ENCODE data around the gene PDE7B.

PDE7B gene

DNA sequence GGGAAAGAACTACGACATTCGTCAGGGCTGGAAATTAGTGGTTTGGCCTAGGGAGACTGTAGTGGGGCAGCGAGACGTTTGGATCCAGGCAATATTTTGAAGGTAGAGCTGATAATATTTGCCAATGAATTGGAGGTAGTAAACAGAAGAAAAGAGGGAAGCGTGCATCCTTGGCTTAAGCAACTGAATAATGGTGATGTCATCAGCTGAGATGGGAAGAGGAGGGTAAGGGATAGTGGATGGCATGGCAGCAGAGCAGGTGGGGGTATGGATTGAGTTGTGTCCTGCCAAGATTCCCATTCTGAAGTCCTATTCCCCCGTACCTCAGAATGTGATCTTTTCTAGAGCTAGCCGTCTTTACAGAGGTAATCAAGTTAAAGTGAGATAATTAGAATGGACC, 119.2 kb downstream of the PDE7B start:
- Histone ChIP-seq H3K4me3 (IDR thresholded peaks at IDR 0.05; ENCODE audit: insufficient read depth, low read depth, low read length) (no peak overlapping the region), H3K79me2 (ENCODE audit: insufficient read depth, low read depth) (no peaks in the 10 kb centered on the region), H3K36me3 (ENCODE audit: insufficient read depth) (no peaks in the 10 kb centered on the region), H2AFZ (ENCODE audit: low read depth) (no peak overlapping the region), H3K27ac (no peak overlapping the region), H3K4me2 (no peak overlapping the region), H3K27me3 (ENCODE audit: insufficient read depth, low read depth) (peaks cover 2% of the 10 kb centered on the region; the same call in 1 of the 2 replicates), H3K9ac (no peak overlapping the region), H3K4me1 (ENCODE audit: low read depth, poor library complexity, severe bottlenecking) (no peaks in the 10 kb centered on the region), H4K20me1 (ENCODE audit: insufficient read depth) (no peaks in the 10 kb centered on the region)
- TF ChIP-seq, protein P1, sequence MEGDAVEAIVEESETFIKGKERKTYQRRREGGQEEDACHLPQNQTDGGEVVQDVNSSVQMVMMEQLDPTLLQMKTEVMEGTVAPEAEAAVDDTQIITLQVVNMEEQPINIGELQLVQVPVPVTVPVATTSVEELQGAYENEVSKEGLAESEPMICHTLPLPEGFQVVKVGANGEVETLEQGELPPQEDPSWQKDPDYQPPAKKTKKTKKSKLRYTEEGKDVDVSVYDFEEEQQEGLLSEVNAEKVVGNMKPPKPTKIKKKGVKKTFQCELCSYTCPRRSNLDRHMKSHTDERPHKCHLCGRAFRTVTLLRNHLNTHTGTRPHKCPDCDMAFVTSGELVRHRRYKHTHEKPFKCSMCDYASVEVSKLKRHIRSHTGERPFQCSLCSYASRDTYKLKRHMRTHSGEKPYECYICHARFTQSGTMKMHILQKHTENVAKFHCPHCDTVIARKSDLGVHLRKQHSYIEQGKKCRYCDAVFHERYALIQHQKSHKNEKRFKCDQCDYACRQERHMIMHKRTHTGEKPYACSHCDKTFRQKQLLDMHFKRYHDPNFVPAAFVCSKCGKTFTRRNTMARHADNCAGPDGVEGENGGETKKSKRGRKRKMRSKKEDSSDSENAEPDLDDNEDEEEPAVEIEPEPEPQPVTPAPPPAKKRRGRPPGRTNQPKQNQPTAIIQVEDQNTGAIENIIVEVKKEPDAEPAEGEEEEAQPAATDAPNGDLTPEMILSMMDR (conservative IDR thresholded peaks at IDR 0.05; ENCODE audit: low read depth, low read length), result no peak

DNA sequence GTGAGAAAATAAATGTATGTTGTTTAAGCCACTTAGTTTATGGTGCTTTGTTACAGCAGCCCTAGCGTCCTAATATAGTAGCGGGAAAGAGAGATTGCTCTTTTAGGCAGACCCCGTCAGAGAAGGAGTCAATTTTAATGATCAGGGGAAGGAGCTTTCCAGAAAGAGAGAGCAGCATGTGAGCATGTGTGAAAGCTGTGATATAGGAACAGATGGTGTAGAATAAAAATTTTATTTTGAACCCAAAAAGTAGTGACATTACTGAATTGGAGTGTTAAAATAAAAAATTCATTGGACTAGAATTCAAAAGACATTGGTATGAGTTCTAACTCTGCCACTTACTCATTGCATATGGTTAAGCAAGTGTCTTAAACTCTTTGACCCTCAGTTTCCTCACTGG, 119.8 kb downstream of the PDE7B start:
- Histone ChIP-seq H3K36me3 (ENCODE audit: insufficient read depth) (no peaks in the 10 kb centered on the region), H3K79me2 (ENCODE audit: insufficient read depth, low read depth) (no peaks in the 10 kb centered on the region), H3K9ac (no peak overlapping the region), H4K20me1 (ENCODE audit: insufficient read depth) (no peaks in the 10 kb centered on the region), H3K27ac (no peak overlapping the region), H3K4me3 (IDR thresholded peaks at IDR 0.05; ENCODE audit: insufficient read depth, low read depth, low read length) (no peak overlapping the region), H3K27me3 (ENCODE audit: insufficient read depth, low read depth) (peaks cover 2% of the 10 kb centered on the region; the same call in 1 of the 2 replicates), H3K4me1 (ENCODE audit: low read depth, poor library complexity, severe bottlenecking) (no peaks in the 10 kb centered on the region), H3K4me2 (no peak overlapping the region), H2AFZ (ENCODE audit: low read depth) (no peak overlapping the region)
- TF ChIP-seq, protein P1 (conservative IDR thresholded peaks at IDR 0.05; ENCODE audit: low read depth, low read length), result no peak

DNA sequence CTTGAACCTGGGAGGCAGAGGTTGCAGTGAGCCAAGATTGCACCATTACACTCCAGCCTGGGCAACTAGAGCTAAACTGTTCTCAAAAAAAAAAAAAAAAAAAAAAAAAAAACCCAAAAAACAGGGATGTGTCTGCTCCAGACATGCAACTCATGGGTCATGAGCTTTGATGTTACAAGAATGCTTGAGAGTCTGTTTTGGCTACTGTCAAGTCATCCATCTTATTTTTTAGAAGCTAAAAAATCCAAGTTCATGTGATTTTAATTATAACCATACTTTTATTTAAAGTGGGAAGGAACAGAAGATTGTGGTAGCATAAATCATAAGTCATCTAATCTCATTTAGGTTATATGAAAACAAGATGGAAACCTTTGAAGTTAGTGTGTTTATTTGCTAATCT, 120.6 kb downstream of the PDE7B start:
- Histone ChIP-seq H3K4me1 (ENCODE audit: low read depth, poor library complexity, severe bottlenecking) (no peaks in the 10 kb centered on the region), H2AFZ (ENCODE audit: low read depth) (no peak overlapping the region), H3K27ac (no peak overlapping the region), H3K36me3 (ENCODE audit: insufficient read depth) (no peaks in the 10 kb centered on the region), H3K27me3 (ENCODE audit: insufficient read depth, low read depth) (peaks cover 2% of the 10 kb centered on the region; the same call in 1 of the 2 replicates), H4K20me1 (ENCODE audit: insufficient read depth) (no peaks in the 10 kb centered on the region), H3K4me2 (no peak overlapping the region), H3K9ac (no peak overlapping the region), H3K79me2 (ENCODE audit: insufficient read depth, low read depth) (no peaks in the 10 kb centered on the region), H3K4me3 (IDR thresholded peaks at IDR 0.05; ENCODE audit: insufficient read depth, low read depth, low read length) (no peak overlapping the region)
- TF ChIP-seq, protein P1 (conservative IDR thresholded peaks at IDR 0.05; ENCODE audit: low read depth, low read length), result no peak

DNA sequence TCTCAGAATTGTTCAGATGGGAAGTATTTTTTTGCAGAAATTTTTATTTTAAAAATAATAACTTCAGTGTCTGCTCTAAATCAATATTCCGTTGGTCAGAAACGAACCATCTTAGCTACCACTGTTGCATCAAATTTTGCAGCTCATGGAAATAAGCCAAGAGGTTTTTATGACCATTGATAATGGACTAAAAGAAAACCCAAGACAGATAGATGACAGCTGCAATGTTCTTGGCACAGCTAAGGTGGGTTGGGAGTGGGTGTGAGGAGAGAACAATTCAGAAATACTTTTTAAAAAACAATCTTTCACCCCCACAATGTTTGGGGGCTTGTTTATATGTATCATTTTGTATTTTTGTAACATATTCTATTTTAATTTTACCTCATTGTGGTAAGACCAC, 121.1 kb downstream of the PDE7B start:
- no peak overlapping the region for H3K4me3 ChIP-seq (IDR thresholded peaks at IDR 0.05; ENCODE audit: insufficient read depth, low read depth, low read length)
- TF ChIP-seq, protein P1 (conservative IDR thresholded peaks at IDR 0.05; ENCODE audit: low read depth, low read length), result no peak
- H3K9ac ChIP-seq, result no peak overlapping the region
- no peak overlapping the region for H2AFZ ChIP-seq (ENCODE audit: low read depth)
- no peak overlapping the region for H3K27ac ChIP-seq
- no peaks in the 10 kb centered on the region for H3K36me3 ChIP-seq (ENCODE audit: insufficient read depth)
- H3K79me2 ChIP-seq (ENCODE audit: insufficient read depth, low read depth), result no peaks in the 10 kb centered on the region
- no peaks in the 10 kb centered on the region for H4K20me1 ChIP-seq (ENCODE audit: insufficient read depth)
- peaks cover 2% of the 10 kb centered on the region; the same call in 1 of the 2 replicates for H3K27me3 ChIP-seq (ENCODE audit: insufficient read depth, low read depth)
- H3K4me2 ChIP-seq, result no peak overlapping the region
- H3K4me1 ChIP-seq (ENCODE audit: low read depth, poor library complexity, severe bottlenecking), result no peaks in the 10 kb centered on the region
